ENCODE results near the gene MR1.

DNA sequence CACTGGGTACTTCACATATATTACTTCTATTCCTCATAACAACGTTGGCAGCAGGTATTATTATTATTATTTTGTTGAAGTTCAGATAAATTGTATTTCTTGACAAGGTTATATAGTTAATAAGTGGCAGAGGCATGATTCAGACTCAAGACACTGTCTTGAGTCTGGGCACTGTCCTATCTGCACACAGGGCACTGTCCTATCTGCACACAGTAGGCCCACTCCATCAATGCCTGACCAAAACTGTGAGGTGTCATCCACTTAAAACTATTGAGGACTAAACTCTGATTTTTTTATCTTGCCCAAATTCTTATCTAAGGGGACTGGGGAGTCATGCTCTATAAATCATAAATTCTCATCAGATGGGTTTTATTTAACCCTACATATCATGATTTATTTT is 30.9 kb downstream of the MR1 start:
- TF ChIP-seq, protein P1, sequence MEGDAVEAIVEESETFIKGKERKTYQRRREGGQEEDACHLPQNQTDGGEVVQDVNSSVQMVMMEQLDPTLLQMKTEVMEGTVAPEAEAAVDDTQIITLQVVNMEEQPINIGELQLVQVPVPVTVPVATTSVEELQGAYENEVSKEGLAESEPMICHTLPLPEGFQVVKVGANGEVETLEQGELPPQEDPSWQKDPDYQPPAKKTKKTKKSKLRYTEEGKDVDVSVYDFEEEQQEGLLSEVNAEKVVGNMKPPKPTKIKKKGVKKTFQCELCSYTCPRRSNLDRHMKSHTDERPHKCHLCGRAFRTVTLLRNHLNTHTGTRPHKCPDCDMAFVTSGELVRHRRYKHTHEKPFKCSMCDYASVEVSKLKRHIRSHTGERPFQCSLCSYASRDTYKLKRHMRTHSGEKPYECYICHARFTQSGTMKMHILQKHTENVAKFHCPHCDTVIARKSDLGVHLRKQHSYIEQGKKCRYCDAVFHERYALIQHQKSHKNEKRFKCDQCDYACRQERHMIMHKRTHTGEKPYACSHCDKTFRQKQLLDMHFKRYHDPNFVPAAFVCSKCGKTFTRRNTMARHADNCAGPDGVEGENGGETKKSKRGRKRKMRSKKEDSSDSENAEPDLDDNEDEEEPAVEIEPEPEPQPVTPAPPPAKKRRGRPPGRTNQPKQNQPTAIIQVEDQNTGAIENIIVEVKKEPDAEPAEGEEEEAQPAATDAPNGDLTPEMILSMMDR (IDR thresholded peaks at IDR 0.05): no peak
- TF ChIP-seq POLR2A (IDR thresholded peaks at IDR 0.05): no peak
